ENCODE data around the gene OR11H12.
"Not testable (repeated sequence)": the region's sequence is repeated elsewhere in the genome, so short reads cannot be mapped to it uniquely, and the experiment has no call there.

DNA sequence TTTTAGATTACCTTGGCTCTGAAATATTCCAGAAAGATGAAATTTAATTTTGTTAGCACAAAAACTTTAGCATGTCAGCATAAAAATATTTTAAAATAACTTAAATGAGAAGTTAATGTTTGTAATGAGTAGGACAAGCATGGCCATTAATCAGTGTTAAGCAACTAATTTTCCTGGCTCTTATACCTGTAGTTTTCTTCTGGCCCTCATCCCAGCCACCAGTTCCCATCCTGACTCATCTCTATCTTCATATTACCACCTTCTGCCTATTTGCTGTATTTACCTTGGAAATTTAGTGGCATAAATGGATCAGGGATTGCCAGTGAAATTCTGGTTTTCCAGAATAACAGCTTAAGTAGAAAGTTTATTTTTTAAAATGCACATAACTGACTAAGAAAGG is 37.1 kb downstream of the OR11H12 start:
- not testable (repeated sequence) for TF ChIP-seq POLR2A, POLR2AphosphoS5, EP300 (IDR thresholded peaks at IDR 0.05)
- TF ChIP-seq, protein P1, sequence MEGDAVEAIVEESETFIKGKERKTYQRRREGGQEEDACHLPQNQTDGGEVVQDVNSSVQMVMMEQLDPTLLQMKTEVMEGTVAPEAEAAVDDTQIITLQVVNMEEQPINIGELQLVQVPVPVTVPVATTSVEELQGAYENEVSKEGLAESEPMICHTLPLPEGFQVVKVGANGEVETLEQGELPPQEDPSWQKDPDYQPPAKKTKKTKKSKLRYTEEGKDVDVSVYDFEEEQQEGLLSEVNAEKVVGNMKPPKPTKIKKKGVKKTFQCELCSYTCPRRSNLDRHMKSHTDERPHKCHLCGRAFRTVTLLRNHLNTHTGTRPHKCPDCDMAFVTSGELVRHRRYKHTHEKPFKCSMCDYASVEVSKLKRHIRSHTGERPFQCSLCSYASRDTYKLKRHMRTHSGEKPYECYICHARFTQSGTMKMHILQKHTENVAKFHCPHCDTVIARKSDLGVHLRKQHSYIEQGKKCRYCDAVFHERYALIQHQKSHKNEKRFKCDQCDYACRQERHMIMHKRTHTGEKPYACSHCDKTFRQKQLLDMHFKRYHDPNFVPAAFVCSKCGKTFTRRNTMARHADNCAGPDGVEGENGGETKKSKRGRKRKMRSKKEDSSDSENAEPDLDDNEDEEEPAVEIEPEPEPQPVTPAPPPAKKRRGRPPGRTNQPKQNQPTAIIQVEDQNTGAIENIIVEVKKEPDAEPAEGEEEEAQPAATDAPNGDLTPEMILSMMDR (IDR thresholded peaks at IDR 0.05): not testable (repeated sequence)

Measured in stomach (tissue), 4 donors.